H9 (cell line): ENCODE results near the gene PPFIA4. TPM values are rescaled to one million over a fixed set of nuclear protein-coding genes. Genes with fewer than 3 reads are reported as not detected.

Source experiments
- DNase-seq: peaks from one replicate; pipeline ENCODE4 v3.0.0-alpha.2; 2017
- H2AFZ ChIP-seq: one replicate; pipeline ENCODE4 v1.6.1; 2013; ENCODE audit warnings: mild to moderate bottlenecking, low read length, control low read depth, moderate library complexity
- H2AK5ac ChIP-seq: 2 replicates; pipeline ENCODE4 v1.6.1; 2013; ENCODE audit warnings: low read length, control low read depth, mixed read lengths; ENCODE audit not compliant: insufficient read length
- H2BK120ac ChIP-seq: one replicate; pipeline ENCODE4 v1.6.1; 2013; ENCODE audit warnings: low read depth, mild to moderate bottlenecking, low read length, control low read depth, inconsistent platforms; ENCODE audit not compliant: poor library complexity, severe bottlenecking
- H2BK12ac ChIP-seq: 2 replicates; pipeline ENCODE4 v1.6.1; 2013; ENCODE audit warnings: low read length, control low read depth, mixed read lengths, low read depth; ENCODE audit not compliant: insufficient read length
- H2BK15ac ChIP-seq: 2 replicates; pipeline ENCODE4 v1.6.1; 2013; ENCODE audit warnings: low read depth, low read length, control low read depth
- H2BK20ac ChIP-seq: one replicate; pipeline ENCODE4 v1.6.1; 2013; ENCODE audit warnings: low read depth, mild to moderate bottlenecking, low read length, control low read depth, inconsistent platforms; ENCODE audit not compliant: poor library complexity, severe bottlenecking
- H2BK5ac ChIP-seq: 2 replicates; pipeline ENCODE4 v1.6.1; 2013; ENCODE audit warnings: low read length, control low read depth, mixed read lengths; ENCODE audit not compliant: insufficient read length
- H3K14ac ChIP-seq: 2 replicates; pipeline ENCODE4 v1.6.1; 2013; ENCODE audit warnings: low read length, control low read depth; ENCODE audit not compliant: insufficient read depth
- H3K18ac ChIP-seq: 2 replicates; pipeline ENCODE4 v1.6.1; 2013; ENCODE audit warnings: low read depth, mild to moderate bottlenecking, mixed read lengths, low read length, control low read depth; ENCODE audit not compliant: insufficient read length
- H3K23ac ChIP-seq: 2 replicates; pipeline ENCODE4 v1.6.1; 2013; ENCODE audit warnings: low read length, control low read depth, mixed read lengths, low read depth; ENCODE audit not compliant: insufficient read length
- H3K23me2 ChIP-seq: 2 replicates; pipeline ENCODE4 v1.6.1; 2013; ENCODE audit warnings: low read depth, mild to moderate bottlenecking, mixed read lengths, low read length, control low read depth; ENCODE audit not compliant: insufficient read length, poor library complexity, severe bottlenecking
- H3K27ac ChIP-seq: 2 replicates; pipeline ENCODE4 v1.5.1; 2013; ENCODE audit warnings: low read length, control low read depth, mixed read lengths, low read depth; ENCODE audit not compliant: insufficient read length
- H3K27me3 ChIP-seq: 2 replicates; pipeline ENCODE4 v1.6.1; 2013; ENCODE audit warnings: low read length, control low read depth, inconsistent platforms; ENCODE audit not compliant: insufficient read depth
- H3K4ac ChIP-seq: 2 replicates; pipeline ENCODE4 v1.6.1; 2013; ENCODE audit warnings: low read depth, mild to moderate bottlenecking, control low read depth, inconsistent platforms, low read length, moderate library complexity
- H3K4me1 ChIP-seq: 2 replicates; pipeline ENCODE4 v1.6.1; 2013; ENCODE audit warnings: low read length, control low read depth, inconsistent platforms; ENCODE audit not compliant: insufficient read depth
- H3K4me2 ChIP-seq: 2 replicates; pipeline ENCODE4 v1.6.1; 2013; ENCODE audit warnings: low read length, control low read depth, mixed read lengths; ENCODE audit not compliant: insufficient read length, insufficient read depth
- H3K56ac ChIP-seq: 2 replicates; pipeline ENCODE4 v1.6.1; 2013; ENCODE audit warnings: low read depth, mild to moderate bottlenecking, mixed read lengths, low read length, control low read depth; ENCODE audit not compliant: insufficient read length
- H3K79me1 ChIP-seq: 2 replicates; pipeline ENCODE4 v1.6.1; 2013; ENCODE audit warnings: low read depth, mild to moderate bottlenecking, moderate library complexity, low read length, control low read depth, inconsistent platforms; ENCODE audit not compliant: insufficient read depth, poor library complexity, severe bottlenecking
- H3K79me2 ChIP-seq: 2 replicates; pipeline ENCODE4 v1.6.1; 2013; ENCODE audit warnings: low read length, control low read depth, inconsistent platforms; ENCODE audit not compliant: insufficient read depth
- H3K9ac ChIP-seq: 2 replicates; pipeline ENCODE4 v1.6.1; 2013; ENCODE audit warnings: low read length, control low read depth, mixed read lengths; ENCODE audit not compliant: insufficient read length; ENCODE audit errors: extremely low read depth
- H3K9me3 ChIP-seq: one replicate; pipeline ENCODE4 v1.6.1; 2013; ENCODE audit warnings: low read depth, low read length, inconsistent platforms; ENCODE audit not compliant: control insufficient read depth
- H3T11ph ChIP-seq: one replicate; pipeline ENCODE4 v1.6.1; 2013; ENCODE audit warnings: mild to moderate bottlenecking, low read length, control low read depth, inconsistent platforms
- H4K20me1 ChIP-seq: one replicate; pipeline ENCODE4 v1.6.1; 2013; ENCODE audit not compliant: control insufficient read depth, insufficient read length, insufficient read depth
- H4K5ac ChIP-seq: 2 replicates; pipeline ENCODE4 v1.6.1; 2013; ENCODE audit warnings: low read depth, mild to moderate bottlenecking, mixed read lengths, low read length, control low read depth; ENCODE audit not compliant: insufficient read length
- H4K8ac ChIP-seq: replicated peaks from 2 replicates; pipeline ENCODE4 v1.6.1; 2013; ENCODE audit warnings: low read length, control low read depth, mixed read lengths, low read depth; ENCODE audit not compliant: insufficient read length
- H4K91ac ChIP-seq: 2 replicates; pipeline ENCODE4 v1.6.1; 2013; ENCODE audit warnings: low read depth, mild to moderate bottlenecking, moderate library complexity, mixed read lengths, low read length, control low read depth; ENCODE audit not compliant: insufficient read length
- H3K27ac Mint-ChIP-seq, 3 experiments: 2 replicates in 2 of 3; 3 replicates in 1 of 3; pipeline ENCODE4 v1.8.0; 2020 to 2021; ENCODE audit warnings: mixed read lengths in 3 of 3, mild to moderate bottlenecking in 1 of 3, moderate library complexity in 1 of 3
- H3K27me3 Mint-ChIP-seq: 2 replicates; pipeline ENCODE4 v1.8.0; 2021; ENCODE audit warnings: low read depth, mild to moderate bottlenecking, moderate library complexity, mixed read lengths
- H3K36me3 Mint-ChIP-seq, 3 experiments: 2 replicates in 2 of 3; 3 replicates in 1 of 3; pipeline ENCODE4 v1.8.0; 2020 to 2021; ENCODE audit warnings: low read depth in 3 of 3, mixed read lengths in 3 of 3; ENCODE audit not compliant: insufficient read depth in 1 of 3
- H3K4me1 Mint-ChIP-seq, 2 experiments: 2 replicates each; pipeline ENCODE4 v1.8.0; 2020; ENCODE audit warnings: mixed read lengths in 2 of 2
- H3K4me3 Mint-ChIP-seq, 2 experiments: 2 replicates in 1 of 2; 3 replicates in 1 of 2; pipeline ENCODE4 v1.8.0; 2020 to 2021; ENCODE audit warnings: mild to moderate bottlenecking in 2 of 2, mixed read lengths in 2 of 2, moderate library complexity in 1 of 2
- H3K9me3 Mint-ChIP-seq, 2 experiments: 2 replicates in 1 of 2; 3 replicates in 1 of 2; pipeline ENCODE4 v1.8.0; 2020; ENCODE audit warnings: mild to moderate bottlenecking in 2 of 2, mixed read lengths in 2 of 2, moderate library complexity in 1 of 2
- WGBS: extraction: QIAGEN DNeasy Blood & Tissue Kit; methylation state at CpG from one replicate; pipeline ENCODE4 v1.1.7; 2013; ENCODE audit warnings: missing lambda C conversion rate, low lambda C conversion rate, mixed read lengths; ENCODE audit not compliant: insufficient read length; ENCODE audit errors: extremely low coverage; 5-methylcytosine and 5-hydroxymethylcytosine counted together
- total RNA-seq: library from RNA; stranded (reverse); gene quantifications from 2 replicates; pipeline ENCODE4 v1.2.1, GENCODE V29; 2021
- TF ChIP-seq, protein P1 (sequence below): fragments of 200-600 bp; sonication (generic); conservative IDR thresholded peaks from 3 replicates; pipeline ENCODE4 v1.8.0; 2021; ENCODE audit warnings: antibody characterized with exemption, mild to moderate bottlenecking

The PPFIA4 gene
- total RNA-seq, 1 experiment from 2014 or later, result 3.9 TPM

DNA sequence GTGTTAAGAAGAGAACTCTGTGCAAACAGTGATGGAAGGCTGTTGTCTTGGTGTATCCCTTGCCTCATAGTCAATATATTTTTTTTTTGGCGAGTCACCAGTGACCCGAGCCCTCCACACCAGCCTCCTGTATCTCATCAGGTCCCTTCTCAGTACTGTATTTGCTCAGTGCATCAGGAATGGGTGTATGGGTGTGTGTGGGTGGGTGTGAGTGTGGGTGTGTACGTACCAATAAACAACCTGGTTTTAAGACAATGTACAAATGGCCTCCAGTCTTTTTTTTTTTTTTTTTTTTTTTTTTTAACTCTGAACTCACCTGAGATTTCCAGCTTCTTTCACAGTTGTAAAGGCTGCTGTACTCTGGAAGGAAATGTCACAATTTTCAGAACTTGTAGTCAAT is 52.2 kb downstream of the PPFIA4 start:
- Histone ChIP-seq H2BK20ac (no peak overlapping the region), H2BK12ac (no peak overlapping the region), H3K27ac (no peak overlapping the region), H2AFZ (no peak overlapping the region), H3T11ph (no peak overlapping the region), H3K23ac (no peak overlapping the region), H4K8ac (no peak overlapping the region), H4K91ac (no peak overlapping the region), H3K18ac (no peak overlapping the region), H4K20me1 (no peaks in the 10 kb centered on the region), H4K5ac (no peak overlapping the region), H3K27me3 (no peaks in the 10 kb centered on the region; the same call in 1 of the 2 replicates), H3K79me2 (no peaks in the 10 kb centered on the region), H2AK5ac (no peak overlapping the region), H3K14ac (no peak overlapping the region), H2BK120ac (no peak overlapping the region), H3K23me2 (peaks cover 8% of the 10 kb centered on the region), H2BK5ac (no peak overlapping the region), H3K4ac (no peak overlapping the region), H3K9me3 (no peaks in the 10 kb centered on the region), H3K9ac (no peak overlapping the region), H2BK15ac (no peak overlapping the region), H3K79me1 (no peaks in the 10 kb centered on the region), H3K4me2 (no peak overlapping the region), H3K4me1 (peaks cover 10% of the 10 kb centered on the region), H3K56ac (no peak overlapping the region)
- Mint-ChIP-seq H3K9me3 (no peaks in the 10 kb centered on the region), H3K36me3 (peaks cover 0 to 4% (median 2%) of the 10 kb centered on the region in 3 experiments; a peak in 2 of 7 replicates), H3K4me3 (no peak overlapping the region), H3K27ac (no peak overlapping the region), H3K27me3 (peaks cover 2% of the 10 kb centered on the region), H3K4me1 (peaks cover 24 to 29% of the 10 kb centered on the region in 2 experiments)
- WGBS, result no CpG with 5 or more reads among the region's 3 CpGs
- TF ChIP-seq, protein P1, sequence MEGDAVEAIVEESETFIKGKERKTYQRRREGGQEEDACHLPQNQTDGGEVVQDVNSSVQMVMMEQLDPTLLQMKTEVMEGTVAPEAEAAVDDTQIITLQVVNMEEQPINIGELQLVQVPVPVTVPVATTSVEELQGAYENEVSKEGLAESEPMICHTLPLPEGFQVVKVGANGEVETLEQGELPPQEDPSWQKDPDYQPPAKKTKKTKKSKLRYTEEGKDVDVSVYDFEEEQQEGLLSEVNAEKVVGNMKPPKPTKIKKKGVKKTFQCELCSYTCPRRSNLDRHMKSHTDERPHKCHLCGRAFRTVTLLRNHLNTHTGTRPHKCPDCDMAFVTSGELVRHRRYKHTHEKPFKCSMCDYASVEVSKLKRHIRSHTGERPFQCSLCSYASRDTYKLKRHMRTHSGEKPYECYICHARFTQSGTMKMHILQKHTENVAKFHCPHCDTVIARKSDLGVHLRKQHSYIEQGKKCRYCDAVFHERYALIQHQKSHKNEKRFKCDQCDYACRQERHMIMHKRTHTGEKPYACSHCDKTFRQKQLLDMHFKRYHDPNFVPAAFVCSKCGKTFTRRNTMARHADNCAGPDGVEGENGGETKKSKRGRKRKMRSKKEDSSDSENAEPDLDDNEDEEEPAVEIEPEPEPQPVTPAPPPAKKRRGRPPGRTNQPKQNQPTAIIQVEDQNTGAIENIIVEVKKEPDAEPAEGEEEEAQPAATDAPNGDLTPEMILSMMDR, result no peak
- DNase-seq, result no peak
